Measurements from ENCODE around the gene KDM4F. TPM values are rescaled to one million over a fixed set of nuclear protein-coding genes. Genes with fewer than 3 reads are reported as not detected.

Gene KDM4F
- total RNA-seq, 8 experiments from 2014 or later: 0.05 to 0.47 (median 0.18) TPM; not detected in 4

DNA sequence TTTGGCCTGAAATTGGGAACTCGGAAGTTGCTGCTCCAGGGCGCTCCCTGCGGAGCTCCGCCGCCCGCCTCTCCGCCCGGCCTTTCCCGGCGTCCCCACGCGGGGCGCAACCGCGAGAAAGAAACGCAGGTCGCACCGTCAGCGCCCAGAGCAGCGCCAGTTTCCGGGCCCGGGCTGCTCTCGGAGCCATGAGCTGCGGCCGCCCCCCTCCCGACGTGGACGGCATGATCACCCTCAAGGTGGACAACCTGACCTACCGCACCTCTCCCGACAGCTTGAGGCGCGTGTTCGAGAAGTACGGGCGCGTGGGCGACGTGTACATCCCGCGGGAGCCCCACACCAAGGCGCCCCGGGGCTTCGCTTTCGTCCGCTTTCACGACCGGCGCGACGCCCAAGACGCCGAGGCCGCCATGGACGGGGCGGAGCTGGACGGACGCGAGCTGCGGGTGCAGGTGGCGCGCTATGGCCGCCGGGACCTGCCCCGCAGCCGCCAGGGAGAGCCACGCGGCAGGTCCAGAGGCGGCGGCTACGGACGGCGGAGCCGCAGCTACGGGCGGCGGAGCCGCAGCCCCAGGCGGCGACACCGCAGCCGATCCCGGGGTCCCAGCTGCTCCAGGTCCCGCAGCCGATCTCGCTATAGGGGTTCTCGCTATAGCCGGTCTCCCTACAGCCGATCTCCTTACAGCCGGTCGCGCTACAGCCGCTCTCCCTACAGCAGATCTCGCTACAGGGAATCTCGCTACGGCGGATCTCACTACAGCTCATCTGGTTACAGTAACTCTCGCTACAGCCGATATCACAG, 18.0 kb downstream of the KDM4F start:
- Histone ChIP-seq H3K4me1 (replicated peaks in 1 of 2) (peaks cover 0 to 5% of the 10 kb centered on the region in 2 donors), H3K27ac (peak overlapping the region; percentile 98), H3K4me3 (peak overlapping the region; percentile 71 to 98 (median 91))
- in situ Hi-C loops (cut with MboI; ENCODE audit: low pct_unique_long_range_greater_than_20kb in 2 of 9, low sequenced_read_pairs in 9 of 9, unreplicated experiment in 9 of 9): loop anchor here in 2 of 9 experiments (25.0 kb wide), 1 partner anchor 695 kb away; no protein-coding TSS in a partner anchor
- WGBS, 10 experiments: 0 to 3% (median 0%) methylated on average over 1 to 12 of the region's 98 CpGs; no CpG with 5 or more reads in 4 of the 10 experiments
- peak; percentile 77 to 85 (median 82) for ATAC-seq (replicated peaks in 6 of 8)

DNA sequence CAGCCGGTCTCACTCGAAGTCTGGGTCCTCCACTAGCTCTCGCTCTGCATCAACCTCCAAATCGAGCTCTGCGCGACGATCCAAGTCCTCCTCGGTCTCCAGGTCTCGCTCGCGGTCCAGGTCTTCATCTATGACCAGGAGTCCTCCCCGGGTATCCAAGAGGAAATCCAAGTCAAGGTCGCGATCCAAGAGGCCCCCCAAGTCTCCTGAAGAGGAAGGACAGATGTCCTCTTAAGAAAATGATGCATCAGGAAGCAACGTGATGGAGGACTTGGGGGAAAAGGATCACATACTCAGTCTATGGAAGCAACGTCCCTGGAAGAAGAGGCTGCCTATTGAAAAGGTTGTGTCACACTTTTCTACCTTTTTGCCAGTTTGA, 18.6 kb downstream of the KDM4F start:
- peak overlapping the region; percentile 71 to 98 (median 91) for H3K4me3 ChIP-seq
- H3K27ac ChIP-seq: peak overlapping the region; percentile 98
- 0 to 8% (median 0%) methylated on average over 2 to 13 of the region's 16 CpGs; no CpG with 5 or more reads in 4 of the 10 experiments for WGBS, 10 experiments
- no peak for ATAC-seq (replicated peaks in 6 of 8)
- peaks cover 0 to 5% of the 10 kb centered on the region in 2 donors for H3K4me1 ChIP-seq (replicated peaks in 1 of 2)
- in situ Hi-C loops (cut with MboI; ENCODE audit: low pct_unique_long_range_greater_than_20kb in 2 of 9, low sequenced_read_pairs in 9 of 9, unreplicated experiment in 9 of 9): loop anchor here in 2 of 9 experiments (25.0 kb wide), 1 partner anchor 694 kb away; no protein-coding TSS in a partner anchor

DNA sequence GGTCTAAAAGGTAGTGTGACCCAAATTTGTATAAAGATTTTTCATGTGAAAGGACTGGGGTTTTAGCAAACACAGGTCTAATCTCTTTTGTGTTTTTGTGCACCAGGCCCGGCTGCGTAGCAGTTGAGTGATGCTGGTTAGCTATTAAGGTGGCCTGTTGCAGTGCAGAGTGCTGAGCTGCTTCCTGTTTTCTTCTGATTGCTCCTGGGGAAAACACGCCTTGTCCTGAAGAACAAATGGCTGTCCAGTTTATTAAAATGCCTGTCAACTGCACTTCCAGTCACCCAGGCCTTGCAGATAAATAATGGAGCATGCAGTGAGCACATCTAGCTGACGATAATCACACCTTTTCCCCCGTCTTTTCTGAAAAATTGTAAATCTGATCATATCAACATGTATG, 19.3 kb downstream of the KDM4F start:
- Histone ChIP-seq H3K4me1 (replicated peaks in 1 of 2) (peaks cover 0 to 5% of the 10 kb centered on the region in 2 donors), H3K27ac (peak overlapping the region; percentile 98), H3K4me3 (peak overlapping the region; percentile 71 to 98 (median 91))
- WGBS, 10 experiments: 0 to 7% (median 0%) methylated on average over 1 to 5 of the region's 5 CpGs; no CpG with 5 or more reads in 2 of the 10 experiments
- in situ Hi-C loops (cut with MboI; ENCODE audit: low pct_unique_long_range_greater_than_20kb in 2 of 9, low sequenced_read_pairs in 9 of 9, unreplicated experiment in 9 of 9): loop anchor here in 2 of 9 experiments (25.0 kb wide), 1 partner anchor 694 kb away; no protein-coding TSS in a partner anchor
- ATAC-seq (replicated peaks in 6 of 8): peak; percentile 45 to 80 (median 72)

DNA sequence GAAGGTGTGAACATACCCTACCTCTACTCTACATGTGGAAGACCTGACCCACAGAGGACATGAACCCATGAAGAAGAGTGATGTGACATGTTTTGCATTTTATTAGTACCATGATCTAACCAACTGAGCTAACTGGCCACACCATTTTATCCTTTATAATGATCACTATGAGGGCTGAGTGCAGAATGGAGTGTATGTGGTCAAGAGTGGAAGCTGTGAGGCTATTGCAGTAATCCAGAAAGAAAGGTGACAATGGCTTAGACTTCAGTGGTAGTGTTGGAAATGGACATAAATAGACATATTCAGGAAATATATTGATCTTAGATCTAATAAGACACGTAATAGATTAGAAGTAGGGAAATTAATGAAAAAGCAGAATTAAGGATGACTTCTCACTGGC, 21.2 kb downstream of the KDM4F start:
- in situ Hi-C loops (cut with MboI; ENCODE audit: low pct_unique_long_range_greater_than_20kb in 2 of 9, low sequenced_read_pairs in 9 of 9, unreplicated experiment in 9 of 9): loop anchor here in 2 of 9 experiments (25.0 kb wide), 1 partner anchor 692 kb away; no protein-coding TSS in a partner anchor
- Histone ChIP-seq H3K4me1 (replicated peaks in 1 of 2) (peaks cover 0 to 5% of the 10 kb centered on the region in 2 donors), H3K4me3 (no peak overlapping the region), H3K27ac (no peak overlapping the region)
- no peak for ATAC-seq (replicated peaks in 6 of 8)
- 67 to 100% (median 100%) methylated on average over 1 of the region's 1 CpG; no CpG with 5 or more reads in 2 of the 10 experiments for WGBS, 10 experiments

DNA sequence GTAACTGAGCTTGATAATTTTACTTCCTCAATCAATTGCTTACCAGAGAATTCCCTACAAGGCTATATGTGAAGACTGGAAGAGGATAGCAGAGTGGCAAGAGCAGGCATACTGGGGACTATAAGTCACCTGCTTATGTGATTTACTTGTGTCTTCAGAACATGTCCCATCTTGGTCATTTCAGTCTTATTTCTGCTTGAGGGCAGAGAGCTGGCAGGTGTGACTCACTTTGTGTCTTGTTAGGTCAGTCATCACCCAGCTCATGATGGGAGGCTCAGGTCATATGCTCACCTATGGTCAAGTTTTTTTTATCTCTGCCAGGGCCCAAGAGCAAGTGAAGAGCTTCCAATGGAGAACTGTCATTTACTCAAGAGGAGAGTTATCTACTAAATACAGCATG, 23.7 kb downstream of the KDM4F start:
- Histone ChIP-seq H3K4me1 (replicated peaks in 1 of 2) (peaks cover 0 to 2% of the 10 kb centered on the region in 2 donors), H3K4me3 (no peak overlapping the region), H3K27ac (no peak overlapping the region)
- in situ Hi-C loops (cut with MboI; ENCODE audit: low pct_unique_long_range_greater_than_20kb in 2 of 9, low sequenced_read_pairs in 9 of 9, unreplicated experiment in 9 of 9): loop anchor here in 2 of 9 experiments (25.0 kb wide), 1 partner anchor 689 kb away; no protein-coding TSS in a partner anchor
- ATAC-seq (replicated peaks in 6 of 8): no peak

DNA sequence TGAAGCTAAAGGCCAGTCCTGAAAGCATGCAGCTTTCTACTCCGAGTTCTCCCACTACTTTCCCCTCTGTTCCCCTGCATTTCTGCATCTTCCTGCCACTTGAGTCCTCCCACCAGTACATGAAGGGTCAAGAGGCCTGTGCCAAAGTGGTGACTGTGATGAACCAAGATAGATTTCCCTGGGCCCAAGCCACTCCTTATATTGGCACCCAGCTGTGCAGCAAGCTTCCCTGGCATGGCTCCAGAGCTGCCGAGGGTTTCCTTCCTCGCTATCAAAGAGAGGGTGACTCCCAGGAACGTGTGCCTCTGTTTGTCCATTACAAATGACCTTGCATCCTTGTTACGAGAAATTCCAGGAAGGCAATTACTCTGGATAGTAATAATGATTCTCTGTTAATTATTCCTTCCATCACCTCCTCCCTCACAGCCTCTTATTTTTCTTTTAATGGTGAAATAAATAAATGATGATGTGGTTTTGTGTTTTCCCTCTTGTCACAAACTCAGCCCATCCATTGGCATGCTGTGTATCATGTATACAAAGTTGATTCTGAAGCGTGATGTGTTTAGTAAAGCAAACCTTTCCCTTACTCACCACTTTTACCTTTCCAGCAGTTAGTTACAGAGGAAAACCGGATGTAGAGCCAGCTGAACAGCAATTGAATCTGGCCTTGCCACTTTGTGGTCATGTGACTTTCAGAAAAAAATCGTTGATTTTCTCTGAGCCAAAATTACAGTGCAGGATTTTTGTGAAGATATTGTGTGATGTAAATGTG, 25.8 kb downstream of the KDM4F start:
- H3K4me3 ChIP-seq: no peak overlapping the region
- WGBS, 10 experiments: 27 to 81% (median 67%) methylated on average over 2 to 8 of the region's 8 CpGs; no CpG with 5 or more reads in 1 of the 10 experiments
- no peak overlapping the region for H3K27ac ChIP-seq
- H3K4me1 ChIP-seq (replicated peaks in 1 of 2): peaks cover 0 to under 1% of the 10 kb centered on the region in 2 donors
- in situ Hi-C loops (cut with MboI; ENCODE audit: low pct_unique_long_range_greater_than_20kb in 2 of 9, low sequenced_read_pairs in 9 of 9, unreplicated experiment in 9 of 9): loop anchor here in 2 of 9 experiments (25.0 kb wide), 1 partner anchor 687 kb away; no protein-coding TSS in a partner anchor
- ATAC-seq (replicated peaks in 6 of 8): peak in 1 of 8 experiments; percentile 66

DNA sequence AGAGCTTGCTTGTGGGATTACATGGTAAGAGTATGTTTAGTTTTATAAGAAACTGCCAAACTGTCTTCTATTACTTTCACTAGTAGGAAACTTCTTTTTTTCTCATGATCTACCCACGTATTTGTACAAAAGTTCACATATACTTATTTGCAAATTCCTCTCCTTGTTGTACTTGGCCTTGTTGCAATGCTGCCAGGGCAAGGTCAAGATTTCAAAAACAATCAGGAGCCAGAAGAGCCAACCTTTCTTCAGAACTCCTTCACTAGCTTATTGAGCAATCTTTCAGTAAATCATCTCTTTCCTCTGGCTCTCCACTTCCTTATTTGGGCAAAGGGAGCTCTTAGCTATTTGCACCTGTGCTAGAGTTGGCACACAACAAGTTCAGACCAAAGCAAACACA, 27.2 kb downstream of the KDM4F start:
- Histone ChIP-seq H3K27ac (no peak overlapping the region), H3K4me3 (no peak overlapping the region), H3K4me1 (replicated peaks in 1 of 2) (peaks cover 0 to 2% of the 10 kb centered on the region in 2 donors)
- 0 to 67% (median 20%) methylated on average over 1 of the region's 1 CpG; no CpG with 5 or more reads in 3 of the 10 experiments for WGBS, 10 experiments
- in situ Hi-C loops (cut with MboI; ENCODE audit: low pct_unique_long_range_greater_than_20kb in 2 of 9, low sequenced_read_pairs in 9 of 9, unreplicated experiment in 9 of 9): no loop called here
- ATAC-seq (replicated peaks in 6 of 8): peak in 2 of 8 experiments; percentile 19 to 26

DNA sequence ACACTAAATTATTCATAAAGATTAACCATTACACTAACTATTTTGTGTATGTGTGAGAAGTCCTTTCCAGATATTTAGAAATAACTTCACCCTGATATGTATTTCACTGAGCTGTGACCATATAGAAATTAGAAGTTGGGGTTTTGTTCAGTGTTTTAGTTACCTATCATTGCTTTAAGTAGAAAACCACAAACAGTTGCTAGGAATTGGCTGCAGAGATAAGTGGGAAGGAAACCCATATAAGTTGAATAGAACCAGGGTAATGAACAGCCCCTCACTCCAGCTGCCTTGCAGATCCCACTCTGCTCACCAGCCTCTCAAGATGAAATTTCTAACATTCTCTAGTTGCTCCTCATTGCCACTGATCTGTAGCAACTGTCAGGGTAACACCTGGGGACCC, 27.8 kb downstream of the KDM4F start:
- in situ Hi-C loops (cut with MboI; ENCODE audit: low pct_unique_long_range_greater_than_20kb in 2 of 9, low sequenced_read_pairs in 9 of 9, unreplicated experiment in 9 of 9): no loop called here
- no peak for ATAC-seq (replicated peaks in 6 of 8)
- H3K4me1 ChIP-seq (replicated peaks in 1 of 2): peaks cover 0 to 2% of the 10 kb centered on the region in 2 donors
- H3K27ac ChIP-seq: no peak overlapping the region
- H3K4me3 ChIP-seq: no peak overlapping the region

DNA sequence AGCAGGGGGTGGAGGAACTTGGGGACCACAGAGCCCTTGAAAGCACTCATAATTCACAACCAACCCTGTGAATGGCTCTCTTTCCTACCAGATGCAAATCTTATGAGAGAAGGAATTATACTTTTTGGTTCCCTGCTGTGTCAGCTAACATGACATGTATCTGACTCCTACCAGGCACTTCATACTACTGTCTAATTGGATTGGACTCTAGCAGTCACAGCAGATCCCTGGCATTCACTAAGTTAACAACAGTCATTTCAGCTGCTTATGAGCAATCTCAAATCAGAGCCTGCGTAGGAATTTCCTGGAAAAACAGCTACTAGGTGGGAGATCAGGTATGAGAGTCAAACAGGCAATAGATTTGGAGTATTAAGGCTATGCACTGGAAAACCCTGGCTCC, 29.3 kb downstream of the KDM4F start:
- WGBS, 10 experiments: 80 to 100% (median 100%) methylated on average over 1 of the region's 1 CpG; no CpG with 5 or more reads in 5 of the 10 experiments
- Histone ChIP-seq H3K4me1 (replicated peaks in 1 of 2) (peaks cover 0 to 2% of the 10 kb centered on the region in 2 donors), H3K27ac (no peak overlapping the region), H3K4me3 (no peak overlapping the region)
- no peak for ATAC-seq (replicated peaks in 6 of 8)
- in situ Hi-C loops (cut with MboI; ENCODE audit: low pct_unique_long_range_greater_than_20kb in 2 of 9, low sequenced_read_pairs in 9 of 9, unreplicated experiment in 9 of 9): no loop called here

DNA sequence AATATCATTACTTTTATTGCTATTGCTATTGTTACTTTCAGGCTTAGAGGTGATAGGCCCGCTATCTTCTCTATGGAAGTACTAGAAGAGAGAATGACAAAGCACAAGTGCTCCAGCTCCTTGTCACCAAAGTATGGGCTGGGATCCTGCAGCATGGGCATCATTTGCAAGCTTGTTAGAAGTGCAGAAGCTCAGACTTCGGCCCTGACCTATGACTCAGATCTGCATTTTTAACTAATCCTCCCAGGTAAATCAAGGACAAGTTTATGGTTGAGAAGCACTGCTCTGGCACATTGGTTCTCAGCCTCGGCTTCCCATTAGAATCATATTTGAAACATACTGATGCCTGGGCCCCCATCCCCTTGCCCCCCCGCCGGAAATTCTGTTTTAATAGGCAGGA, 31.8 kb downstream of the KDM4F start:
- peak in 1 of 8 experiments; percentile 45 for ATAC-seq (replicated peaks in 6 of 8)
- no peak overlapping the region for H3K4me3 ChIP-seq
- H3K27ac ChIP-seq: no peak overlapping the region
- in situ Hi-C loops (cut with MboI; ENCODE audit: low pct_unique_long_range_greater_than_20kb in 2 of 9, low sequenced_read_pairs in 9 of 9, unreplicated experiment in 9 of 9): no loop called here
- WGBS, 10 experiments: 60 to 100% (median 68%) methylated on average over 1 to 3 of the region's 5 CpGs; no CpG with 5 or more reads in 4 of the 10 experiments
- peaks cover 0 to 5% of the 10 kb centered on the region in 2 donors for H3K4me1 ChIP-seq (replicated peaks in 1 of 2)

DNA sequence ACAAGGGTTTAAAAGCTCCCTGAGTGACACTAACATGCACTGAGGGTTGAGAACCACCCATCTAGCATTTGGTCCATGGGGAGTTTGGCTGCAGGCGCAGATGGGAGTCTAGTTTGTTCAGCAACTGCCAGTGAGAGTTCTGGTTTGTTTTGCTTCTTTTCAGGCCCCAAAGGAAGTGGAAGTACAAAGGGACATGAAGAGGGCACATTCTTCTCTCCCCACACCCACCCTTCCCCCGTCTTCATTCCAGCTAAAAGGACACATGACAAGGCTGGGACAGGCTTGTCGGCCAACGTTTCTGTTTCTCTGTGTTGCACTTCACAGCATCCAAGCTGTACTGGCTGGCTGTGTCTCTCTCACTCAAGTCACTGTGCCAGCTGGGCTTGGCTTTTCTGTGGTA, 32.2 kb downstream of the KDM4F start:
- peak in 2 of 8 experiments; percentile 29 to 30 for ATAC-seq (replicated peaks in 6 of 8)
- in situ Hi-C loops (cut with MboI; ENCODE audit: low pct_unique_long_range_greater_than_20kb in 2 of 9, low sequenced_read_pairs in 9 of 9, unreplicated experiment in 9 of 9): no loop called here
- WGBS, 10 experiments: 8 to 44% methylated on average over 2 to 4 of the region's 4 CpGs; no CpG with 5 or more reads in 8 of the 10 experiments
- Histone ChIP-seq H3K27ac (no peak overlapping the region), H3K4me3 (no peak overlapping the region), H3K4me1 (replicated peaks in 1 of 2) (peaks cover 0 to 5% of the 10 kb centered on the region in 2 donors)

DNA sequence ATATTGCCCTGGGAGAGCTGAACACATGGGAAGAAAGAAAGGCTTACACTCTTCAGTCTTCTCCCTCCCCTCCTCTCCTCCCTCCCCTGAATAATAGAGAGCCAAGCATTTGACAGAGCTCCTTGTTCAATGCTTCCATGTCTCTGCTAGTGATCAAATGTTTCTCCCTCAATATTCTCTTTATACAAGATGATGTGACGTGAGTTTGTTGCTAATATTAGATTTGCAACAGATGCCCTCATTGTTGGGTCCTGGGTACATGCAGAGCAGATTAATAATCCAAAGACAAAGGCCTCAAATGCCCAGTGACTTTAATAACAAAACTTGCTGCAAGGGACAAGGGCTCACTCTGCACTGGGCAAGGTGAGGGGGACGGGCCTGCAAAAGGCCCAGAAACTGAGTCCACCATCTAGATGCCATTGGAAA, 33.4 kb downstream of the KDM4F start:
- WGBS, 10 experiments: 0 to 100% (median 83%) methylated on average over 1 to 2 of the region's 2 CpGs; no CpG with 5 or more reads in 4 of the 10 experiments
- in situ Hi-C loops (cut with MboI; ENCODE audit: low pct_unique_long_range_greater_than_20kb in 2 of 9, low sequenced_read_pairs in 9 of 9, unreplicated experiment in 9 of 9): no loop called here
- Histone ChIP-seq H3K27ac (no peak overlapping the region), H3K4me3 (no peak overlapping the region), H3K4me1 (replicated peaks in 1 of 2) (peaks cover 0 to 5% of the 10 kb centered on the region in 2 donors)
- ATAC-seq (replicated peaks in 6 of 8): no peak

DNA sequence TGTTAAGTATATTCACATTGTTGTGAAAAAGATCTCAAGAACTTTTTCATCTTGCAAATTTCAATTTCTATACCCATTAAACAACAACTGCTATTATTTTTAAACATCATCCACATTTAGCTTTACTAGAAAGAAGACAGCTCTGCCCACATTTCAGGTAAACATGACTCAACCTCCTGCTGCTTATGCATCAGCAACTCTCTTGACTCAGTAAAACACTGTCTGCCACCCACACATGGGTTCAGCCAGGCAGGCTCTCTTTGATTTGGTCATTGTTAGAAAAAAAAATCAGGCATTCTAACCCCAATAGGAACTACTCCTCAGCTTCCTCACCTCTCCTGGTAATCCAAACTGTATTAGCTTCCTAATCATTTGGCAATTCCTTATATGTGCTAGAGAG, 35.3 kb downstream of the KDM4F start:
- H3K4me3 ChIP-seq: no peak overlapping the region
- peak in 1 of 8 experiments; percentile 9 for ATAC-seq (replicated peaks in 6 of 8)
- peaks cover 0 to 5% of the 10 kb centered on the region in 2 donors for H3K4me1 ChIP-seq (replicated peaks in 1 of 2)
- in situ Hi-C loops (cut with MboI; ENCODE audit: low pct_unique_long_range_greater_than_20kb in 2 of 9, low sequenced_read_pairs in 9 of 9, unreplicated experiment in 9 of 9): no loop called here
- H3K27ac ChIP-seq: no peak overlapping the region

All from motor neuron (in vitro differentiated cells).